Renal pelvis (tissue), 12 donors: ENCODE measurements around the gene PSAT1. TPM values are rescaled to one million over a fixed set of nuclear protein-coding genes. Genes with fewer than 3 reads are reported as not detected.
A peak's percentile ranks its signal among the peaks of the same experiment; 100 is the strongest.
"Not testable (repeated sequence)": the region's sequence is repeated elsewhere in the genome, so short reads cannot be mapped to it uniquely, and the experiment has no call there.

Source experiments
- DNase-seq: peaks from one replicate; pipeline ENCODE4 v3.0.0-alpha.2; 2013
- long read RNA-seq, 16 experiments: transcript quantifications; one replicate each; lab custom pipeline, GENCODE V29; 2026
- polyA plus RNA-seq, 3 donors: library from polyadenylated mRNA; unstranded; fragments of 120-200 nt; gene quantifications; one replicate each; pipeline ENCODE4 v1.2.1, GENCODE V29; 2013; ENCODE audit not compliant: insufficient read length in 3 of 3

PSAT1 gene
- polyA plus RNA-seq, result 10 to 100 TPM; 71.1 to 73.4 (median 72.4) TPM
- long read RNA-seq, donor 1, transcript PSAT1-202 (9 exons, 2,188 nt), result major isoform, 34 of 81 reads
- long read RNA-seq, donor 1, partial matches to known transcripts, result 47 of 81 reads
- long read RNA-seq, donor 1, other reads (novel, unspliced or antisense), result 0 of 81 reads
- long read RNA-seq, donor 2, transcript PSAT1-202 (9 exons, 2,188 nt), result major isoform, 19 of 44 reads
- long read RNA-seq, donor 2, partial matches to known transcripts, result 23 of 44 reads
- long read RNA-seq, donor 2, other reads (novel, unspliced or antisense), result 0 of 44 reads
- long read RNA-seq, donor 3, transcript PSAT1-202 (9 exons, 2,188 nt), result major isoform, 15 of 24 reads
- long read RNA-seq, donor 3, partial matches to known transcripts, result 8 of 24 reads
- long read RNA-seq, donor 3, other reads (novel, unspliced or antisense), result 0 of 24 reads
- long read RNA-seq, donor 4, transcript PSAT1-202 (9 exons, 2,188 nt), result major isoform, 22 of 63 reads
- long read RNA-seq, donor 4, partial matches to known transcripts, result 40 of 63 reads
- long read RNA-seq, donor 4, other reads (novel, unspliced or antisense), result 0 of 63 reads
- long read RNA-seq, donor 5, transcript PSAT1-202 (9 exons, 2,188 nt), result major isoform, 14 of 15 reads
- long read RNA-seq, donor 5, partial matches to known transcripts, result 0 of 15 reads
- long read RNA-seq, donor 5, other reads (novel, unspliced or antisense), result 0 of 15 reads
- long read RNA-seq, donor 6, transcript PSAT1-202 (9 exons, 2,188 nt), result major isoform, 25 of 47 reads
- long read RNA-seq, donor 6, partial matches to known transcripts, result 22 of 47 reads
- long read RNA-seq, donor 6, other reads (novel, unspliced or antisense), result 0 of 47 reads
- long read RNA-seq, donor 7, transcript PSAT1-202 (9 exons, 2,188 nt), result major isoform, 34 of 39 reads
- long read RNA-seq, donor 7, partial matches to known transcripts, result 5 of 39 reads
- long read RNA-seq, donor 7, other reads (novel, unspliced or antisense), result 0 of 39 reads
- long read RNA-seq, donor 8, partial matches to known transcripts, result 0 of 2 reads
- long read RNA-seq, donor 8, other reads (novel, unspliced or antisense), result 0 of 2 reads
- long read RNA-seq, donor 9, transcript PSAT1-202 (9 exons, 2,188 nt), result major isoform, 27 of 42 reads
- long read RNA-seq, donor 9, partial matches to known transcripts, result 15 of 42 reads
- long read RNA-seq, donor 9, other reads (novel, unspliced or antisense), result 0 of 42 reads
- long read RNA-seq, donor 10, transcript PSAT1-202 (9 exons, 2,188 nt), result major isoform, 19 of 68 reads
- long read RNA-seq, donor 10, partial matches to known transcripts, result 49 of 68 reads
- long read RNA-seq, donor 10, other reads (novel, unspliced or antisense), result 0 of 68 reads
- long read RNA-seq, donor 11, transcript PSAT1-202 (9 exons, 2,188 nt), result major isoform, 17 of 20 reads
- long read RNA-seq, donor 11, partial matches to known transcripts, result 0 of 20 reads
- long read RNA-seq, donor 11, other reads (novel, unspliced or antisense), result 0 of 20 reads
- long read RNA-seq, donor 12, transcript PSAT1-202 (9 exons, 2,188 nt), result major isoform, 34 of 61 reads
- long read RNA-seq, donor 12, partial matches to known transcripts, result 27 of 61 reads
- long read RNA-seq, donor 12, other reads (novel, unspliced or antisense), result 0 of 61 reads
- long read RNA-seq, donor 13, transcript PSAT1-202 (9 exons, 2,188 nt), result major isoform, 18 of 19 reads
- long read RNA-seq, donor 13, partial matches to known transcripts, result 0 of 19 reads
- long read RNA-seq, donor 13, other reads (novel, unspliced or antisense), result 0 of 19 reads
- long read RNA-seq, donor 14, result 0 reads
- long read RNA-seq, donor 15, transcript PSAT1-202 (9 exons, 2,188 nt), result major isoform, 20 of 37 reads
- long read RNA-seq, donor 15, partial matches to known transcripts, result 17 of 37 reads
- long read RNA-seq, donor 15, other reads (novel, unspliced or antisense), result 0 of 37 reads
- long read RNA-seq, donor 16, transcript PSAT1-202 (9 exons, 2,188 nt), result major isoform, 30 of 90 reads
- long read RNA-seq, donor 16, partial matches to known transcripts, result 58 of 90 reads
- long read RNA-seq, donor 16, other reads (novel, unspliced or antisense), result 0 of 90 reads

- DNase-seq, result peak; percentile 93
These were observed at the start of gene PSAT1 for GRCh38 chr9:78296893-78297671. TSS of gene PSAT1 (plus strand) at chr9:78297125. CDS start at chr9:78297211, 86 bp downstream.

DNA sequence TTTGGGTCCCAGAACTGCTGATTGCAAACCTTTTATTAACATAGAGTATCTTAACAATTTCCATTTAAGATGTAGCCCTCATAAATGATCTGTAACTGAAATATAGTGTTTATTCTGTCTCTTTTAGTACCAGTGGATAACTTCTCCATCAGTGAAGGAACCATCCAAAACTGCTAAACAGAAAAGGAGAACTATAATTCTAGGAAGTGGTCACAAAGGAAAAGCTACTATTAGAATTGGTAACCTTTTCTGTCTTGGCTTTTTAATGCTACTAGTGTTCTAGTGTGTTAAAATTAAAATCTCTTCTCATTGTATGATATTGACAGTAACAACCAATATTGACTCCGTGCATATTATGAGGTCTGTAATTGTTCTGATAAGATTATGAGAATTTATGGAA lies 48.3 kb upstream of the PSAT1 start:
- no peak for DNase-seq

DNA sequence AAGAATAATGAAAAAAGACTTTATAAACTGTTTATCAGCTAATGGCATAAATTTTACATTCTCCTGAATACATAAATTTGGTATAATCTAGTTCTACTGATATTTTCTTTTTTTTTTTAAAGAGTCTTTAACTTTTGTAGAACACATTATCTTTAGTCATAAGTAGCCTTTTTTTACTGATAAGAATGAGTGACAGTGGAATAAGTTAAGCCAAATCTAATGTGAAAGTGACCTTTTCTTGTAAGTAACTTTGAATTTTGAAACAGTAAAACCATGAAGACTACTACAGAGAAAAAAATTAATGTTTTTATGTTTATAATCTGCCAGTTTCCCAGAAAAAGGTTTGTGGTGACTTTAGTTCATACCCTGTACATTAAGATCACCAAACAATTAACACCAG lies 47.4 kb upstream of the PSAT1 start:
- no peak for DNase-seq

DNA sequence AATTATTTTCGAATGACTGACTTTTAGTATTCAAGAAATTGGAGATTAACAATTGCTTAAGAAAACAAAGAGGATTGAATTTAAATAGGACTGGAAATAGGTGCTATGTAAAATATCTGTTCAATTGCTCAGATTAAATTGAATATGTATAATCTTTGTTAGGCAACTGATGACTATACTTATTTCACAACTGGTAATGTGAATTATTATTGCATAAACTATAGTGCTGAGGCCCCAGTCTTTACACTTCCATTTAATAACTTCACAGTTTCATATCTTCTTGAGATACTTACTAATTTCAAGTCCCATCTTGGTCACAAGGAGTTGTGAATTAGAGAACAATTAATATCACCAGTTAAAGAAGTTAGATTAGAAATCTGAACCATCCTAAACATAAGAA lies 44.3 kb upstream of the PSAT1 start:
- DNase-seq, result no peak

GRCh38 chr9:78253285-78253684 lies 43.6 kb upstream of the PSAT1 start:
- no peak for DNase-seq

GRCh38 chr9:78261403-78262001 lies 35.4 kb upstream of the PSAT1 start:
- DNase-seq, result peak; percentile 33

- DNase-seq, result no peak
These were observed 34.3 kb upstream of the PSAT1 start for GRCh38 chr9:78262655-78263054.

DNA sequence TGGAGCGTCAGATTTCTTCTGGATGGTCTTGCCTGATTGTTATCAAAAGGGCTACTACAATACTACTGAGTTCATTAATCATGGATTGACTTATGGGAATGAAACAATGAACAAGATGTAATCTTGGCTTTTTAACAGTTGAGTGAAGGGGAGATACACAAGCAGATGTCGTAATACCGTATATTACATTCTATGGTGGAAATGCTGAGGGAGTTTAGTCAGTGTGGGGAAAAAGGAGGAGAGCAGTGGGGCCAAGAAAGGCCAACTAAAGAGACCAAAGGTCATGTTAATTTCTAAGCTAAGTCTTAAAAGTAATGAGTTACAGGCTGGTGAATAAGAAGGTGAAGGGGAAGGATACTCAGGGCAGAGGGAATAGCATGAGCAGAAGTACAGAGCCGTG lies 29.0 kb upstream of the PSAT1 start:
- no peak for DNase-seq

GRCh38 chr9:78269784-78270183 lies 27.1 kb upstream of the PSAT1 start:
- DNase-seq, result no peak

DNA sequence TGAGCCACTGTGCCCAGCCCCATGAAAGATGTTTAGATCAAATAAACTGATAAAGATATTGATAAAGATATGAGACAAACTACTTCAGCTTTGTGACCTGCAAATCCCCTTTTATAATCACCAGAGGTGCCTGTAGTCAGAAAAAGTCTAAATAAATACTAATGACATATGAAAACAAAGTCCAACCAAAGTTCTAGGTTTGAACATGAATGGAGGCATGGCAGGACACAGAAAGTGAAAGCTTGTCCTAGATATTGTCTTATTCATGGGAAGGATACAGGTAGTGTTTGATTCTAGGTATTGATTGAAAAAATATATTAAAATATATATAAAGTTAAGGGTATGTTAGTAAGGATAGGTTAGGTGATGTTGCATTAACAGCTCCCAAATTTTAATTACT lies 24.6 kb upstream of the PSAT1 start:
- DNase-seq, result no peak

- no peak for DNase-seq
These were observed 23.2 kb upstream of the PSAT1 start for GRCh38 chr9:78273761-78274160.

- DNase-seq, result no peak
These were observed 18.6 kb upstream of the PSAT1 start for GRCh38 chr9:78278177-78278777.

DNA sequence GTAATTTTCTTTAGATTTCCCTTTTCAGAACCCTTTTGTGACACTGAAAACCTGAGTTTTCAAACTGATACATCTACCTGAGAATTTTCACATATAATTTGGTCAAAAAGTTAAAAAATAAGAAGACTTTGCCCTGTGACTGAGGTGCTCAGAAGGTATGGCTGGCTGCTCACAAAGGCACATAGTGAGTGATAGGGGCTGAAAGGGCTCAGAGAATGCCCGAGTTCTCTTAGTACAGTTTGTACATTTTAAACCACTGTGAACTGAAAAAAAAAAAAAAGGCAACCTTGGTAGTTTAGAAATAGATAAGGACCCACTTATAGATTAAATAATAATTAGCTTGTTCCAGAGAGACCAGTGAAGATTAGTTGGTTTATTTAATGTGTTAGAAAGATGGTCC lies 18.1 kb upstream of the PSAT1 start:
- no peak for DNase-seq

GRCh38 chr9:78280982-78281668 lies 15.8 kb upstream of the PSAT1 start:
- DNase-seq, result peak; percentile 83

DNA sequence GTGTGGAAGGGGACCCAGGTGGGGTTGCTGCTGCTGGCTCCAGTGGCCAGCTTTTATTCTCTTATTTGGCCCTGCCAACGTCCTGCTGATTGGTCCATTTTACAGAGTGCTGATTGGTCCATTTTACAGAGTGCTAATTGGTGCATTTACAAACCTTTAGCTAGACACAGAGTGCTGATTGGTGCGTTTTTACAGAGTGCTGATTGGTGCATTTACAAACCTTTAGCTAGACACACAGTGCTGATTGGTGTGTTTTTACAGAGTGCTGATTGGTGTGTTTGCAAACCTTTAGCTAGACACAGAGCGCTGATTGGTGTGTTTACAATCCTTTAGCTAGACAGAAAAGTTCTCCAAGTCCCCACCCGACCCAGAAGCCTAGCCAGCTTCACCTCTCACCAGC lies 12.7 kb upstream of the PSAT1 start:
- not testable (repeated sequence) for DNase-seq

- DNase-seq, result no peak
These were observed 10.8 kb upstream of the PSAT1 start for GRCh38 chr9:78286125-78286524.

DNA sequence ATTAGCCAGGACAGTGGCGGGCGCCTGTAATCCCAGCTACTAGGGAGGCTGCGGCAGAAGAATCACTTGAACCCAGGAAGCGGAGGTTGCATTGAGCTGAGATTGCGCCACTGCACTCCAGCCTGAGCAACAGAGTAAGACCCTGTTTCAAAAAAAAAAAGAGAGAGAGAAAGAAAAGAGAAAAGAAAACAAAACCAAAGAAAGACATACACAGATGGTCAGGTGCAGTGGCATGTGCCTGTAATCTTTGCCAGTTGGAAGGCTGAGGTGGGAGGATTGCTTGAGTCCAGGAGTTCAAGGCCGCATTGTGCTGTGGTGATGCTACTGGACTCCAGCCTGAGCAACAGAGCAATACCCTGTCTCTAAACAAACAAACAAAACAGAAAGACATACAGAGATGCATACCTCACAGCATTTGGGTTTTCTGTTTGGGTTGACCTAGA lies 10.0 kb upstream of the PSAT1 start:
- no peak for DNase-seq
